ENCODE results near the gene CBS.
"Not testable (repeated sequence)": the region's sequence is repeated elsewhere in the genome, so short reads cannot be mapped to it uniquely, and the experiment has no call there.

The CBS gene

GRCh38 chr21:43023175-43023574, 52.5 kb downstream of the CBS start:
- DNase-seq: no peak

GRCh38 chr21:43021756-43022600, 53.7 kb downstream of the CBS start:
- DNase-seq: no peak

- DNase-seq: no peak
Measured at GRCh38 chr21:43021191-43021590, 54.4 kb downstream of the CBS start.

GRCh38 chr21:43020771-43021170, 54.9 kb downstream of the CBS start:
- no peak for DNase-seq

- no peak for DNase-seq
Measured at GRCh38 chr21:43020177-43020576, 55.5 kb downstream of the CBS start.

- DNase-seq: no peak
Measured at GRCh38 chr21:43018519-43018918, 57.1 kb downstream of the CBS start.

- DNase-seq: no peak
Measured at GRCh38 chr21:43016728-43017127, 58.9 kb downstream of the CBS start.

- no peak for DNase-seq
Measured at GRCh38 chr21:43015906-43016540, 59.6 kb downstream of the CBS start.

- no peak for DNase-seq
Measured at GRCh38 chr21:43012596-43012995, 63.0 kb downstream of the CBS start.

GRCh38 chr21:43006874-43007208, 68.8 kb downstream of the CBS start:
- no peak for DNase-seq

GRCh38 chr21:43006051-43006873, 69.4 kb downstream of the CBS start:
- not testable (repeated sequence) for DNase-seq

- DNase-seq: no peak
Measured at GRCh38 chr21:43005635-43006034, 70.0 kb downstream of the CBS start.

- no peak for DNase-seq
Measured at GRCh38 chr21:43004926-43005325, 70.7 kb downstream of the CBS start.
